ENCODE results near the gene GRIK1.
"Not testable (repeated sequence)": the region's sequence is repeated elsewhere in the genome, so short reads cannot be mapped to it uniquely, and the experiment has no call there.

GRIK1 gene

DNA sequence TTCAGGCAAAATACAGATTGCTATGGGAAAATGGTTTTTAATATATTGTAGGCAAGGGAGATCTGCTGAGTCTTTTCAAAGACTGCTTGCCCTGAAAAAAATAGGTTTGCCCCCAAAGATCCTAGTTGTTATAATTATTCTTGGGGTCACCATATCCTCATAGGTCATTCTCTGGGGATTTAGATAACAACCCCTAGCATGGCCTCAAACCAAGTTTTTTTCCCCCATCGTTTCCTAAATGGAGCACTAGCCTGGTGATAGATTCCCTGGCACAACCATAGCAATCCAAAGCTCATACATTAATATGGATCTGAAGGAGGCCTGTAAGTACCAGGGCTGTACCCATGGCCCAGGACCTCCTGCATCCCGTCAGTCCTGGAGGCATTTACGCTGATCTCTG, 325.9 kb downstream of the GRIK1 start:
- no peak for DNase-seq (ENCODE audit: low read depth, low spot score)

DNA sequence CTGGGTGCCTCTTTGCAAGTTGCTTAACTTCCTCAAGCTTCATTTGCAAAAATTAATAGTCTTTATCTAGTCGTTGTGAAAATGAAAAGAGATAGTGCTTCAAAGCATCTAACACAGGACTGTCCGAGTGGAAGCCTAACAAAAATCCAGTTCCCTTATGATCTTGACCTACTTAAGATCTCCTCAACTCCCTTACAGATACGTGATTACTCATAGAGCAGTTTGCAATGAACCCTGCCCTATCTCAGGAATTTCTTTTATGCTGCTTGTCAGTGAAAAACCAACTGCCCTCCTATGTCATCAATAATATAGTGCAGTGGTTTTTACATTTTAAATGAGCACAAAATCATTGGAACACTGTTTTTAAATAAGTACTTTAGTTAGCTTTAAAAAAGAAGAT, 326.8 kb downstream of the GRIK1 start:
- no peak for DNase-seq (ENCODE audit: low read depth, low spot score)

DNA sequence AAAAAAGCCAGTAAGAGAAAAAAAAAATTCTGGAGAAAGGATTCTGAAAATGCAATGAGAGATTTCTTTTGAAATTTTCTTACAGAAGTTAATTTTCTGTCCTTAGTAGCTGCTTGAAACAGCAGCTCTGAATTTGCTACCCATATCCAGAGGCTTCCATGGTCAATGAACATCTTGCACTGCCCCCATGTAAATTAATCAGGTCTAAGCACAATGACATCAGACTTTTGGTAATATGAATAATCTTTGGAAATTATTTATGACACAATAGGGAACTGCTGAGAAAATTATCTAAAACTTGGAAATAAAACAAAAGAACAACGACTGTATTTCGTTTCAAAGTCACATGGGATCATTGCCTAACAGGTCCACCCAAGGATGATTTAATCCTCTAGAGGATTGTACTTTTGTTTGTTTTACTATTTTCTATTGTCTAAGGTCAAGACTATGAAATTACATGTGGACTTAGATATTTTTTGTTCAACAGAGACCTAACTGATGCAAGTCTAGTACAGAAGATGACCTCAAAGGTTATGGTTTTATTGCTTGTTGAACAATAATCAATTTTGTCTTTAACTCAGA, 328.9 kb downstream of the GRIK1 start:
- DNase-seq (ENCODE audit: low read depth, low spot score) = no peak

DNA sequence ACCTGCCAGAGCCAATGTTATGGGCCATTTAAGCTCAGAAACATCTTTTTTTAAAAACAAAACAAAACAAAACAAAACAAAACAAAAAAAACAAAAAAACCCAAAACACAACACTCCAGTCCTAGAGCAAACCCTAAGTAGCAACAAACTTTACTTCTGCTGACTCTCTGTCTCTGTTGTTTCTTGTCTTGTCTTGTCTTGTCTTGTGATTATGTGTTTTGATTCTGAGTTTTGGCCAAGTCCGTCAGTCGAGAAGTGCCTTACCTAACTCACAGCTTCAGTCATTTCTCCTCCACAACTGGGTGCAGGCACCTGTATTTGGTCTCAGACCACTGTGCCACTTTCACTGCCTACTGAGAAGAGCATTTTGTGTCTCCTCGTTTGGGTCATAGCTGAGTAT, 333.2 kb downstream of the GRIK1 start:
- DNase-seq (ENCODE audit: low read depth, low spot score) = no peak

DNA sequence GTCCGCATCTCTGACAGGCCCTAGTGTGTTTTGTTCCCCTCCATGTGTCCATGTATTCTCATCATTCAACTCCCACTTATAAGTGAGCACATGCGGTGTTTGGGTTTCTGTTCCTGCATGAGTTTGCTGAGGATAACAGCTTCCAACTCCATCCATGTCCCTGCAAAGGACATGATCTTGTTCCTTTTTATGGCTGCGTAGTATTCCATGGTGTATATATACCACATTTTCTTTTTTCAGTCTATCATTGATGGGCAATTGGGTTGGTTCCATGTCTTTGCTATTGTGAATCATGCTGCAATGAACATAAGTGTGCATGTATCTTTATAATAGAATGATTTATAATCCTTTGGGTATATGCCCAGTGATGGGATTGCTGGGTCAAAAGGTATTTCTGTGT, 334.6 kb downstream of the GRIK1 start:
- not testable (repeated sequence) for DNase-seq (ENCODE audit: low read depth, low spot score)

DNA sequence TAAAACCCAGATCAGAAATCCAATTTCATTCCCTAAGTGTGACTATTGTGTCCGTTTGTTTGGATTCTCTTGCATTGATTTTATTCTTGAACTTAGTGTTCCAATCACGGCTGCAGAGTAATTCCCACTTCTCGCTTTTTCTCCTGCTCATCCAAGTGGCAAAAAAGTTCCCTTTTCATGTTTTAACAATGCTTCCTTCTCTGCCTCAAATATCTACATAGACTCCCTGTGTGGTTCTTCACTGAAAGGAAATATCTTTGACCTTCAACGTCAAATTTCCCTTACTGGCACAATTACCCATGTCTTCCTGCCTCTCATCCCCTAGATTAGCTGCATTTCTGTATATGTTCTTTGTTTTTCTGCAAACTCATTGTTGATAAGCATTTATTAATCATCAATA, 335.7 kb downstream of the GRIK1 start:
- DNase-seq (ENCODE audit: low read depth, low spot score) = no peak

DNA sequence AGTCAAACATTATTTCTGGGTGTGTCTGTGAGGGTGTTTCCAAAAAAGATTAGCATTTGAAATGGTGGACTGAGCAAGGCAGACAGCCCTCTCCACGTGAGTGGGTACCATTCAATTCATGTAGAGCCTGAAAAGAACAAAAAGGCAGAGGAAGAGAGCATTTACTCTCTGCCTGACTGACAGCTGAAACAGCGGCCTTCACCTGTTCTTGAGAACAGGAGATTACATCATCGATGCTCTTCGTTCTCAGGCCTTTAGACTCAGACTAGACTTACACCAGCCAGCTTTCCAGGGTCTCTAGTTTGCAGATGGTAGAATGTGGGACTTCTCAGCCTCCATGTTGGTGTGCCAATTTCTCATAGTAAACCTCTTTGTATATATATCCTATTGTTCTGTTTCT, 338.7 kb downstream of the GRIK1 start:
- DNase-seq (ENCODE audit: low read depth, low spot score) = no peak

DNA sequence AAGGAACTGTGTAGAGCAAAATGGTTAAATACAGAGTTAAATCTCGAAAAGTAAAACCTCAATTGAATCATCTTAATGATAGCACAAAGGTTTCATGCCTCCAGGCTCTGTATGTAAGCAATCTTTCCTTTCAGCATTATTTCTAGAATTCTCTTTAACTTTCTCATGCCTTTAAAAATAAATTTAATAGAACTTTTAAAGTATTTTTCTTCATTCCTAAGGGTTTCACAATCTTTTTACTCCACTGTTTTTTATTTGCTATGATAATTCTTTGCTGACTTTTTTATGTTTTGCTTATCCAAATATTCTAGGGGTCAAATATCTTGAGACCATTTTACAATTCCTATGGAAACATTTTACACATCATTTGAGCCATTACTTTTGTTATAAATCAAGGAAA, 353.1 kb downstream of the GRIK1 start:
- DNase-seq (ENCODE audit: low read depth, low spot score) = no peak

DNA sequence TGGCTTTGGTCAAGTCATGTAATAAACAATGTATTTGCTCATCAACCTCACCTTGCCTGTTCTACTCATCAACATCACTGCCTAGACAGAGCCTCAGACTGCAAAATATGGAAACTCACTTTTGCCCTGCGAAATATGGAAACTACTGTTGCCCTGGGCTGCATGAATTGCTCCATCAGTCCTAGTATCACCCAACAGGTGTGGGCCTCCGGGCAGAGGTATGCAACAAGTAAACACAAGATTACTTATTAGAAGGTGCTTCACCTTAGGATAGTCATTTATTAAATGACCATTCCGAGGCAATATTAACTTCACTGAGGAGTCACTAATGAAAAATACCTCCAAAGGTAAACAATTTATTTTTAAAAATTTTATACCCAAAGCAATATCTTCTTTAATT, 354.3 kb downstream of the GRIK1 start:
- DNase-seq (ENCODE audit: low read depth, low spot score) = no peak

DNA sequence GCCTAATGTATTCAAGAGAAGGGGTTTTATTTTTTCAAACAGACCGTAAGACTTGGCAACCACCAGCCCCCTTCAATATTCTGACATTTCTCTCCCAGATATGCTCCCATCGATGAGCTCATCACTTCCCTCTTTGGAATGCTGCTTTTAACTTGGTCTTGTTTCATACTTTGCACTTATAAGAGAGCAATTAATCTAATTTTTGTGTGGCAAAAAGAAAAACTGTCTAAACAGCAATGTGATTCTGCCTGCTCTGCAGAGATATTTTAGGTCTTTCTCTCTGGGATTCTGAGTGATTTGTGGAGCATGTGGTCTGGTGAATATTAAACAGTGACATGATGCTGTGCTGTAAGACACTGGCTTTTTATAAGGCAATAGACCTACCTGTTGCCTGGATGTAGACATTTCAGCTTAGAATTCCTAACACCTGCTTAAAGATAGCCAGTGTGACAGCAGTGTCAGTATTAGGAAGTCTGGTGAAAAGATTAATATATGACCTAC, 356.3 kb downstream of the GRIK1 start:
- DNase-seq (ENCODE audit: low read depth, low spot score) = no peak

DNA sequence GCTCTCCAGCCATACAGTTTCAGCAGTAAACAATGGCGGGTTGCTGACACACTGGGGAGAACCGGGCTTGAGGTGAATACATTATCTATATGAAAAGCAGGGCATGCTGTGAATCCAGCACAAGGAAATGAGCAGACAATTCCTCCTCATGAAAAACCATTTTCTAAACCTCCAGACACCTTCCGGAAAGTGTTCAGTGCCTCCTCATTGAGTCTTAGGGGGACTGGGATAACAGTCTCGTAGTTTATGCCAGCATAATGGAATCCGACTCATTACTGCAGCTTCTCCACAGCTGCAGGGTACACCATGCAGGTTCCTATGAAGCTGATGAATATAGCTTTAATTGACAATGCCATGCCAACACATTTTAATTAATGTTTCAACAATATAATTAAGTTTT, 356.9 kb downstream of the GRIK1 start:
- DNase-seq (ENCODE audit: low read depth, low spot score) = no peak

DNA sequence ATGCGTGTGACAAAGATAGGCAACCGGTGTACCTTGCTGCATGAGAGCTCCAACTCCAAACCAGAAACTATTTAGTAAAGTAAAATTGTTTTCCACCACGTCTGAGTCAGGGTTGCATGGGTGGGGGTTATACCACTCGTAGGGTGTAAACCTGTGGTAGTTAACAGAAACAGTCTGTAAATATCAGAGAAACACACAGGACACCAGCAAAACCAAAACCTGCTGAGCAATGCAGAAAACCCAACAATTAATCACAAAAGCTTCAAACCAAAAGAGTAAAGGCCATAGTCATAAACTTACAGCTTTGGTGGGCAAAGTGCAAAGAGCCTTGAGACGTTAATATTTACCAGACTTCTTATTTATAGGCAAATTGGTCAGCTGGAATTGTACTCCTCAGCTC, 358.4 kb downstream of the GRIK1 start:
- no peak for DNase-seq (ENCODE audit: low read depth, low spot score)

DNA sequence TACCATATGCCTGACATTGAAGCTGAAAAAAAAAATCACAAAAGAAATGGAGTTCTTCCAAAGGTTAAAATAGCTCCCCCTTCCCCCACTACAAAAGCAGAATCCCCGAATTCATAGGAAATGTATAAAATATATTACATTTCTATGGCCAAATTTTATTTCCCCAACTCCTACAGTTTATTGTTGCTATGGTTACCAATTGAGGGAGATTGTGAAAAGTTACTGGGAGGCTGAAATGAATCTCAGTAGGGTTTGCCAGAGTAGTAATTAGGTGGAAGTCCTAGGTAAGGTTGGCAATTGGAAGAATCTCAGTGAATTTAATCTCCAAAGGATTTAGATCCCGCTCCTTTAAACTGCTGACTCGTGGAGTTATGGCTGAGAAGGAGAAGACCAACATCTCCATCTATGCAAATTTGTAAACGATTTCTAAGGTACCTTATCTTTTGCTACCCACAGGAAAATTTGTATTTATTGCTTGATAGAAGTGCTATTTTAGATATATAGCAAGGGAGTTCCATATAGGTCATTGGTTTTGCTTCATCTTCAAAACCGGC, 359.0 kb downstream of the GRIK1 start:
- DNase-seq (ENCODE audit: low read depth, low spot score) = no peak

DNA sequence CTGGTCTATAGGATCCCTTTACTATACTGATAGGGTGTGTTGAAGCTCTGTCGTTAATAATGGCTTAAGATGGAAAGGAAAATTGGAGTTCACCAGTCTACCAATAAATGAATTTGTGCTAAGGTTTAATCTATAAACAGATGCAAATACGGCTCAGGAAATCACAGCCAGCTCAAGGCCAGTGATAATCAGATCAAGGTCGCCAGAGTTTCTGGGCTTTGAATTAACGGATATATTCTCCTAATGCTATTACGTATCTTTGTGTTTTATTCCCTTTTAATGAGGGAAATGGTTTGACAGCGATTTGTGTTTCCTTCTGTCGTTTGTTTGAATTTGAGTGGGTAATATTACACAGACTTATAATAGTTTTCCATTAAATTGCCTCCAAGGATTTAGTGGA, 361.5 kb downstream of the GRIK1 start:
- DNase-seq (ENCODE audit: low read depth, low spot score) = no peak

DNA sequence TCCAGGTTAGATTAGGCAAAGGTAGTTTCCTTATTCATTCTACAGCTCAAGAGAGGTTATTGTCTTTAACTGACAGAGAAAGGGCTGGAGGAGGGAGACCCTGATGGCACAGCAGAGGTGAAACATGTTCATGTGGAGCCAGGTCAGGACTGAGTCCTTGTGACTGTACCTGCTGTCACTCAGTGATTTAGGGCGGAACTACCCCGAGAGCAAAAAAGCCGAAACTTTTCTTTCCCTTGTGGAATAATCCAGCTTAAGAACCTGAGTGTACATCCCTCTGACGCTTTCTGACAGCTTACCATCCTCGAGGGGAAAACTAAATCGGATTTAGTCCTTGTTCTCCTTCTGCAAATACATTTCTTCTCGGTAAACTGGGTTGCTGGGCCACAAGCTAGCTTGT, 367.8 kb downstream of the GRIK1 start:
- DNase-seq (ENCODE audit: low read depth, low spot score) = no peak

DNA sequence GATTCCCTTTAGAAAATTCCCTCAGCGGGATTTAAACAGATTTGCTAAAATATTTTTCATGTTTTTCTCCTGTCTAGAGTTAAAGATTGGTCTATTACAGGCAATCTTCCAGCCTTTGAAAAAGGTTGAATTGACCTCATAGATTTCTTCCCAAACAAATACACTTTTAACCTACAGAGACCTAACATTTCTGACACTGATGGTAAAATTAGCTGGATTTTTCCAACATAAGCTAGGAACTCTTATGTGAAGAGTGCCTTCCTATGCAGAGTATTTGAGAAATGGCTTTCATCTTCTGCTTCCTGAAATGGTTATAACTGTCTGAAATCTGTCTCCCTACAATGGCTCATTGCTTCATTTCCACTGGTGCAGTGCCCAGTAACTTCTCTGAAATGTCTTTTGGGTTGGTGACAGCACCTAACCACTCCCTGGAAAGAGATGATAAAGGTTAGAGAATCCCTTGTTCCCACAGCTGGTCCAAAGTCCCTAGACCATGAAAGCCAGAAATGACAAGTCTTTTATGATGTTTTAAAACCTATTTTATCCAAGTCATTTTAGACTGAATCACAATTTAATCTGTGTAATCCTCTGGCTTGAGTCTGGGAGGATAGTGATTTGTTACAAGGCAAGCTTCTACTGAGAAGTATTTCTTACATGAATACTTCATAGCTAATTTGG, 371.6 kb downstream of the GRIK1 start:
- DNase-seq (ENCODE audit: low read depth, low spot score) = no peak

DNA sequence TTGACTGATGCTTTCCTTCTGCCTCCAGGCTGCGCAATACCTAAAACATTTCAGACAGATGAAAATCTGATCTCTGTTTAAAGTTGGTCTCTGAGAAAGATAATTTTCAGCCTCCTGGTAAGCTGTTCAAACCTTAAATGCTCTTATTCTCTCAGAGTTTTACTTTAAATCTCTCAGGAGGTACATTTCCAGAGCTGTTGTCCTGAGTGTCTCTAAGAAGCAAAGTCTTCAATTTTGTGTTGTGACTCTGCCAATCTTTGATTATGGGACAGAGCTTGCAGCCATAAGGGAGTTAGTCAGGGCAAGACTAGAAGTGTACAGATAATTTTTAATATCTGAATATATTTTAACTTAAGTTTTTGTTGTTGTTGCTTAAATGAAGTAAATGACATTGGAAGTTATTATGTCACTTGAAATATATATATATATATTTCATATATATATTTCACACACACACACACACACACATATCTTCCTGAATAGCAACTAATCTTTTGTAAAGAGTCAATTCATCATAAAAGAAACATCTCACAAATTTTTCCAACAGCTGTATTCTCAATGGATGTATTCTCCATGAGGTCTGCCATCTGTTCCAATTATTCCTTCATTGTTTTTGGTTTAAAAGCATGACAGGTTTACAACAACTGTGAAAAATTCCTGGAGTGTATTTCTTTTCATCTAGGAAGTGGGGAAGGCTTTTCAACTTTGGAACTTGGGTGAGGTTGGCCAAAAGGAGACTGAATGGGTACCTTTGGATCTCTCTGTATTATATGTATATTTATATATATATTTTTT, 381.7 kb downstream of the GRIK1 start:
- DNase-seq (ENCODE audit: low read depth, low spot score) = no peak

DNA sequence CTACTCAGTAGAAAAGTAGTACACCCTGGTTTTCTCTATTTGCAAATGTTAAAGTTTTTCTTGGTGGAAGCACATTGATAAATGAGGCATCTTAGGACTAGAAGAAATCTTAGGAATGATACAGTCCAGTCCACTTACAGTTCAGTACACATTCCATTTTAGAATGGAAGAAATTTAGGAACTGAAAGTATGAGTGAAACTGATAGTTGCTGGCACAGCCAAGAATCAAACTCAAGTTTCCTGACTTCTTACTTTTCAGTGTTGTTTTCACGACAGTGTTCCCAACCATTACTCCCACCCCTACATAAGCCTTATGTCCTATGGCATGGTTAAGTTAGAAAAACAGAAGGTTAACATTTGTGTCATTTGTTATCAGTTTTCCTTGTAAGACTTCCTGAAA, 382.6 kb downstream of the GRIK1 start:
- no peak for DNase-seq (ENCODE audit: low read depth, low spot score)

DNA sequence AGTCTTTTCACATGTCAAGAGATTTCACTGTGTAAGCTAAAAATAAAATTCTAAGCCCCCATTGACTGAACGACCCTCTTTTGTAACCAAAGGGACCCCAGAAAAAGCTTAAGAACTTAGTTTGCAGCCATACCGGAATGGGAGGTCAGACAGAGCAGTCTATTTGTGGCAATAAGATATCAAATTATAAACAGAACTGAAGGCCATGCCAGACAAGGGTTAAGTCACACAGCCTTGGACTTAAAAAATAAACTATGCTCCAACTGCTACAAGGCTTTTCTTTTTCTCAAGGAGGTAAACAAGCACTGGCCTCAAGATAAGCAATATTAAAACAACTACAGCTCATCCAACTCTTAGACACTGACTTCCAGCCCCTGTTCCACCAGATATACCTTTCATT, 384.2 kb downstream of the GRIK1 start:
- DNase-seq (ENCODE audit: low read depth, low spot score) = no peak

DNA sequence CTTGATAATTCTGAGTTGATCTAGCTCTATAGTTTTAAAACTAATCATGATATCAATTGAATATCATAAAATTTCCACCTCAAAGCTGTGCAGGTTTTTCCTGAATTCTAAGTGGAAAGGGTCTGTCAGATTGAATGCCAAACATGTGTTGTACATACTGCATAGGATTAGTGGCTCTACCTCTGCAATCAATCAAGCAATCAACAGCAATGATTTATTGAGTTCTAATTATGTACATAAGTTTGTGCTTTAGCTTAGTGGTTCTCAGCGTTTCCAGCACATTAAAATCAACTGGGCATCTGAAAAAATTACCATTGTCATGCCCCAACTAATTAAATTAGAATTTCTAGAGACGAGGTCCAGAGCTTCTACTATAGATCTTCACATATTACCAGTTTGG, 389.6 kb downstream of the GRIK1 start:
- no peak for DNase-seq (ENCODE audit: low read depth, low spot score)

DNA sequence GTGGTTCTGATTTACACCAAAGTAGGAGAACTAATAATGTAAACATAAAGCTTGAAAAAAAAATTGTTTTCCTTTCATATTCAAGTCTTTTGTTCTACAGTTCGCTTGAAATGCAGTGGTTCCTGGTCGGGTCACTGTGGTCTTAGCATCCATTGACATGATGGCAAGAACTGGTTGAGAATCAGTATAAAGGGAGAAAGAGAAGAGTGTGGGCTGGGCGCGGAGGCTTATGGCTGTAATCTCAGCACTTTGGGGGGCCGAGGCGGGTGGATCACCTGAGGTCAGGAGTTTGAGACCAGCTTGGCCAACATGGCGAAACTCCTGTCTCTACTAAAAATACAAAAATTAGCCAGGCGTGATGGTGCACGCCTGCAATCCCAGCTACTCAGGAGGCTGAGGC, 390.2 kb downstream of the GRIK1 start:
- no peak for DNase-seq (ENCODE audit: low read depth, low spot score)

DNA sequence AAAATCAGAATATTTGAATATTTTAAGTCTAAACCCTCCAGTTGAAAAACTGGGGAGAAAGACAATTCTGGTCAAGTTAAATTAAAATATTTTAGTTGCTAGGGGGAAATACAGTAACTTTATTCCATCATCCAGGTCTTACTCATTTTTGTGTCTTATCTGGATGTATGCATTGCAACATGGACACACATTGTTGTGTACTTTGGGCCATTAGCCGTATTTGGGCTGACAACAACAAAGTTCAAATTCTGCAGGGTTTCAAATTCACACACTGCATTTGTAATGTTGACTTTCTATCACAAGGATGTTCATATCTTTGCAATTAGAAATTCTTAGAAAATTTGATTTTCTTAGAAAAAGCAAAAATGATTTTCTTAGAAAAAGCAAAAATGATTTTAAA, 391.8 kb downstream of the GRIK1 start:
- DNase-seq (ENCODE audit: low read depth, low spot score) = no peak

DNA sequence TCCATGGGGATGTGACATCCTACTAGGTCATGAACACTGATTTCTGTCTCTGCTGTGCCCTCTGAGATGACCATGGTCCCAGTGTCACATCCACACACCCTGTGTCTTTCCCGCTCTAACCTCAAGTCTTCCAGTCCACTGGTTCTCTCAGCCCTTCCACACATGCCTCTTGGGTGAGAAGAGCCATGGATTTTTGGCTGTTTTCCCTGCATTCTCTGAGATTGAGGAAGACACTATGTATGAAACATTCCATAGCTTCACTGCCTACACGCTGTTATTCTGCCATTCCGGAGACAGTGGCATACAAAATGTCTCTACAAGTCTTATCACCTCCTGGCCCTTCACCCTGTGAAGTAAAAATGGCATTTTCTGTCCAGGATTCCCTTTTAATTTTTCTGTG, 393.7 kb downstream of the GRIK1 start:
- DNase-seq (ENCODE audit: low read depth, low spot score) = no peak
